Natural killer cell (primary cell): Measurements from ENCODE around the gene PTPRN2. TPM values are rescaled to one million over a fixed set of nuclear protein-coding genes. Genes with fewer than 3 reads are reported as not detected.
"Not testable (repeated sequence)": the region's sequence is repeated elsewhere in the genome, so short reads cannot be mapped to it uniquely, and the experiment has no call there.

Experiments used
- ATAC-seq, 3 donors: fragments of 150-1000 bp in 2 of 3; fragments of 200-7000 bp in 1 of 3; cut with Tn5 transposase; 1 replicate in 1 of 3; 2 replicates in 2 of 3; pipeline ENCODE4 v1.10.0; 2021; ENCODE audit warnings: mild to moderate bottlenecking in 2 of 3, moderate library complexity in 2 of 3
- DNase-seq, 2 donors: peaks; one replicate each; pipeline versions ENCODE4 v3.0.0 to v3.0.0-alpha.2; 2013 to 2021; ENCODE audit warnings: mixed read lengths in 1 of 2
- H3K27ac ChIP-seq: one replicate; pipeline ENCODE4 v1.5.1; 2013; ENCODE audit warnings: mild to moderate bottlenecking, low read length
- H3K27me3 ChIP-seq: one replicate; pipeline ENCODE4 v1.6.1; 2013; ENCODE audit warnings: low read length; ENCODE audit not compliant: control insufficient read depth, insufficient read depth
- H3K36me3 ChIP-seq: one replicate; pipeline ENCODE4 v1.6.1; 2013; ENCODE audit warnings: low read length; ENCODE audit not compliant: control insufficient read depth, insufficient read depth
- H3K4me1 ChIP-seq: one replicate; pipeline ENCODE4 v1.6.1; 2013; ENCODE audit warnings: low read length; ENCODE audit not compliant: control insufficient read depth, insufficient read depth
- H3K4me3 ChIP-seq: one replicate; pipeline ENCODE4 v1.5.1; 2013; ENCODE audit warnings: low read length
- H3K9me3 ChIP-seq: one replicate; pipeline ENCODE4 v1.6.1; 2013; ENCODE audit warnings: low read length; ENCODE audit not compliant: control insufficient read depth, insufficient read depth
- H3K27ac Mint-ChIP-seq, 2 donors: one replicate each; pipeline ENCODE4 v1.8.0; 2022; ENCODE audit warnings: mild to moderate bottlenecking in 2 of 2, mixed read lengths in 2 of 2, moderate library complexity in 1 of 2
- H3K27me3 Mint-ChIP-seq, 2 donors: one replicate each; pipeline ENCODE4 v1.8.0; 2022; ENCODE audit warnings: low read depth in 2 of 2, mixed read lengths in 2 of 2
- H3K36me3 Mint-ChIP-seq: one replicate; pipeline ENCODE4 v1.8.0; 2022; ENCODE audit warnings: mixed read lengths
- H3K4me1 Mint-ChIP-seq, 2 donors: one replicate each; pipeline ENCODE4 v1.8.0; 2022; ENCODE audit warnings: mixed read lengths in 2 of 2
- H3K4me3 Mint-ChIP-seq: one replicate; pipeline ENCODE4 v1.8.0; 2022; ENCODE audit warnings: mild to moderate bottlenecking, moderate library complexity, mixed read lengths
- H3K9me3 Mint-ChIP-seq, 2 donors: one replicate each; pipeline ENCODE4 v1.8.0; 2022; ENCODE audit warnings: mixed read lengths in 2 of 2
- WGBS: methylation state at CpG from one replicate; pipeline ENCODE4 v1.1.7; 2013; ENCODE audit warnings: missing lambda C conversion rate; ENCODE audit not compliant: insufficient coverage; 5-methylcytosine and 5-hydroxymethylcytosine counted together
- intact Hi-C: fragments of 100-400 bp; cut with micrococcal nuclease; formaldehyde crosslinking; loops from one replicate; pipeline ENCODE4 v1.14.2; 2022
- total RNA-seq, 4 donors: library from RNA; stranded (reverse); fragments of 120-200 nt in 1 of 4; gene quantifications; one replicate each; pipeline versions ENCODE4 v1.2.3 to v1.2.4, GENCODE V29; 2013 to 2022
- TF ChIP-seq, protein P1 (sequence below): fragments of 200-600 bp; IDR thresholded peaks from one replicate; pipeline ENCODE4 v1.8.0; 2022; ENCODE audit warnings: antibody characterized with exemption

The PTPRN2 gene
- total RNA-seq, 3 donors from 2014 or later (not counting 1 experiment from before 2014, with no cell fraction given) = 1.3 to 2.5 (median 1.9) TPM

DNA sequence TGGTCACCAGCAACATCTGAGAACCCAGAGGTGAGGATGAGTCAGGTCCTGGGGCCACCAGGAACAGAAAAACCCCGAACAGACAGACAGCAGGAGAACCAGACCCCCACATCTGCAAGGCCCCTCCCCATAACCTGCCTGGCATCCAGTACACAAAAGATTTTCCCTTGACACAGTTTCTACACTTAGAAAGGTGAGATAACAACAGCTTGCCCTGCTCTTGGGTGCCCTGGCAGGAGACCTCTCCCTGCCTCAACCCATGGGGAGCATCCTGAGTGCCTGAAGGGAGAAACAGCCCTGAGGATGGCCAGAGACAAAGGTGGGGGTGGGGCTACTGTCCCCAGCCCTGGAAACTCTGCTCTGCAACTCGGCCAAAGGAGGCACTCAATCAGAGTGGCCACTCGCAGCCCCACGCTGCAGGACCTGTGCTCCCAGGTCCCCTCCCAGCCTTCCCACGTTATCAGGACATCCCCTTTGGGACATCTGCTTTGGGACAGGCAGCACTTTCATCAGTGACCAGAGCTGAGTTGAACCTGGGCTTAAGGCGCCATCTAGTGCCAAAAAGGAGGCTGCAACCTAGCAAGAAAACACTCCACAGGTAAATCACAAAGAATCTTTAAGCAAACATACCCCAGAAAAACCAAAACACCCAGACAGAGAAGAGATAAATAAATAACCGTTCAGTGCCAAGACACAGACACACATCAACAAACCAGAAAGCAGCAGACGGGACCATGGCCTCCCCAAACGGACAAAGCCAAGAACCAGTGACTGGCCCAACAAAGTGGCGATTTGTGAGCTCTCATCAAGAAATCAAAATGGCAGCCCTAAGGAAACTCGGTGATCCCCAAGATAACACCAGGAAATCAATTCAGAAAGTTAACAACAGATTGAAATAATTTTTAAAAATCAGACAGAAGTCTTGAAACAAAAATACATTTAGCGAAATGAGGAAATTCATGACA, 233.7 kb downstream of the PTPRN2 start:
- DNase-seq (no peak), ATAC-seq (no peak)
- Histone ChIP-seq H3K27me3 (no peaks in the 10 kb centered on the region), H3K9me3 (no peaks in the 10 kb centered on the region), H3K4me3 (no peak overlapping the region), H3K36me3 (no peaks in the 10 kb centered on the region), H3K27ac (no peak overlapping the region), H3K4me1 (no peaks in the 10 kb centered on the region)
- no peaks in the 10 kb centered on the region for H3K4me1 Mint-ChIP-seq
- H3K9me3 Mint-ChIP-seq = peaks cover 2 to 9% of the 10 kb centered on the region in 2 donors
- intact Hi-C loops = no loop called here
- no peak overlapping the region for H3K27ac Mint-ChIP-seq
- no peak overlapping the region for H3K4me3 Mint-ChIP-seq
- H3K36me3 Mint-ChIP-seq = no peaks in the 10 kb centered on the region
- peaks cover 11 to 13% of the 10 kb centered on the region in 2 donors for H3K27me3 Mint-ChIP-seq
- 56% methylated on average over 12 of the region's 12 CpGs for WGBS
- TF ChIP-seq, protein P1, sequence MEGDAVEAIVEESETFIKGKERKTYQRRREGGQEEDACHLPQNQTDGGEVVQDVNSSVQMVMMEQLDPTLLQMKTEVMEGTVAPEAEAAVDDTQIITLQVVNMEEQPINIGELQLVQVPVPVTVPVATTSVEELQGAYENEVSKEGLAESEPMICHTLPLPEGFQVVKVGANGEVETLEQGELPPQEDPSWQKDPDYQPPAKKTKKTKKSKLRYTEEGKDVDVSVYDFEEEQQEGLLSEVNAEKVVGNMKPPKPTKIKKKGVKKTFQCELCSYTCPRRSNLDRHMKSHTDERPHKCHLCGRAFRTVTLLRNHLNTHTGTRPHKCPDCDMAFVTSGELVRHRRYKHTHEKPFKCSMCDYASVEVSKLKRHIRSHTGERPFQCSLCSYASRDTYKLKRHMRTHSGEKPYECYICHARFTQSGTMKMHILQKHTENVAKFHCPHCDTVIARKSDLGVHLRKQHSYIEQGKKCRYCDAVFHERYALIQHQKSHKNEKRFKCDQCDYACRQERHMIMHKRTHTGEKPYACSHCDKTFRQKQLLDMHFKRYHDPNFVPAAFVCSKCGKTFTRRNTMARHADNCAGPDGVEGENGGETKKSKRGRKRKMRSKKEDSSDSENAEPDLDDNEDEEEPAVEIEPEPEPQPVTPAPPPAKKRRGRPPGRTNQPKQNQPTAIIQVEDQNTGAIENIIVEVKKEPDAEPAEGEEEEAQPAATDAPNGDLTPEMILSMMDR = no peak

GRCh38 chr7:158351899-158352729, 235.5 kb downstream of the PTPRN2 start:
- H3K27ac ChIP-seq, H3K27ac Mint-ChIP-seq, H3K36me3 ChIP-seq, ATAC-seq, H3K4me1 Mint-ChIP-seq, H3K4me3 Mint-ChIP-seq, H3K9me3 Mint-ChIP-seq, H3K4me1 ChIP-seq, intact Hi-C loops, DNase-seq, H3K27me3 ChIP-seq, H3K4me3 ChIP-seq, H3K9me3 ChIP-seq, H3K36me3 Mint-ChIP-seq: not testable (repeated sequence)
- H3K27me3 Mint-ChIP-seq = peaks cover 11 to 13% of the 10 kb centered on the region in 2 donors
- 82% methylated on average over 29 of the region's 30 CpGs for WGBS

GRCh38 chr7:158351481-158351880, 236.1 kb downstream of the PTPRN2 start:
- Histone ChIP-seq H3K4me1 (no peaks in the 10 kb centered on the region), H3K27me3 (no peaks in the 10 kb centered on the region), H3K27ac (no peak overlapping the region), H3K4me3 (no peak overlapping the region), H3K9me3 (no peaks in the 10 kb centered on the region), H3K36me3 (no peaks in the 10 kb centered on the region)
- DNase-seq = no peak
- no peaks in the 10 kb centered on the region for H3K36me3 Mint-ChIP-seq
- no peaks in the 10 kb centered on the region for H3K4me1 Mint-ChIP-seq
- peaks cover 6 to 9% of the 10 kb centered on the region in 2 donors for H3K27me3 Mint-ChIP-seq
- 87% methylated on average over 9 of the region's 9 CpGs for WGBS
- intact Hi-C loops = no loop called here
- peaks cover 2 to 9% of the 10 kb centered on the region in 2 donors for H3K9me3 Mint-ChIP-seq
- no peak for ATAC-seq
- H3K4me3 Mint-ChIP-seq = no peak overlapping the region
- no peak overlapping the region for H3K27ac Mint-ChIP-seq
- TF ChIP-seq, protein P1 = no peak

GRCh38 chr7:158351051-158351450, 236.6 kb downstream of the PTPRN2 start:
- no peak overlapping the region for H3K4me3 ChIP-seq
- intact Hi-C loops = no loop called here
- WGBS = 87% methylated on average over 11 of the region's 11 CpGs
- H3K4me1 ChIP-seq = no peaks in the 10 kb centered on the region
- DNase-seq = no peak
- no peaks in the 10 kb centered on the region for H3K36me3 ChIP-seq
- H3K4me3 Mint-ChIP-seq = no peak overlapping the region
- H3K9me3 Mint-ChIP-seq = peaks cover 2 to 9% of the 10 kb centered on the region in 2 donors
- ATAC-seq = no peak
- TF ChIP-seq, protein P1 = no peak
- no peak overlapping the region for H3K27ac Mint-ChIP-seq
- no peaks in the 10 kb centered on the region for H3K27me3 ChIP-seq
- no peak overlapping the region for H3K27ac ChIP-seq
- H3K4me1 Mint-ChIP-seq = no peaks in the 10 kb centered on the region
- peaks cover 2 to 8% of the 10 kb centered on the region in 2 donors for H3K27me3 Mint-ChIP-seq
- no peaks in the 10 kb centered on the region for H3K9me3 ChIP-seq
- H3K36me3 Mint-ChIP-seq = no peaks in the 10 kb centered on the region
